ENCODE results near the gene LCMT1.

LCMT1 gene

DNA sequence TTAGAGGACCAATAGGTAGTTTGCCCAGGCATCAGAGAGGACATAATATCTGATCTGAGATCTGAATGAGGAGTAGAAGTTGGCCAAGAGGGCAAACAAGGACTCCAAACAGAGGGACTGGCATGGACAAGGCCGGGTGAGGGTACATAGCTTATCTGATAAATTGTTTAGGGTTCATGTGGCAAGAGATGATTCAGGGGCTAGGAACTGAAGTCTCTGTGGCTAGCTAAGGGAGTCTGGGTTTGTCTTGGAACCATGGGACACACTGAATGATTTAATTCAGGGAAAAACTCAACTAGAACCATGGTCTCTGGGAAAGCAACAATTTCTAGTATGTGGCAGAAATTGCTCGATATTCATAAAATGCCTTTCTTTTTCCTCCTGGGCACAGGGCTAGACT lies 101.1 kb downstream of the LCMT1 start:
- no peak for DNase-seq

DNA sequence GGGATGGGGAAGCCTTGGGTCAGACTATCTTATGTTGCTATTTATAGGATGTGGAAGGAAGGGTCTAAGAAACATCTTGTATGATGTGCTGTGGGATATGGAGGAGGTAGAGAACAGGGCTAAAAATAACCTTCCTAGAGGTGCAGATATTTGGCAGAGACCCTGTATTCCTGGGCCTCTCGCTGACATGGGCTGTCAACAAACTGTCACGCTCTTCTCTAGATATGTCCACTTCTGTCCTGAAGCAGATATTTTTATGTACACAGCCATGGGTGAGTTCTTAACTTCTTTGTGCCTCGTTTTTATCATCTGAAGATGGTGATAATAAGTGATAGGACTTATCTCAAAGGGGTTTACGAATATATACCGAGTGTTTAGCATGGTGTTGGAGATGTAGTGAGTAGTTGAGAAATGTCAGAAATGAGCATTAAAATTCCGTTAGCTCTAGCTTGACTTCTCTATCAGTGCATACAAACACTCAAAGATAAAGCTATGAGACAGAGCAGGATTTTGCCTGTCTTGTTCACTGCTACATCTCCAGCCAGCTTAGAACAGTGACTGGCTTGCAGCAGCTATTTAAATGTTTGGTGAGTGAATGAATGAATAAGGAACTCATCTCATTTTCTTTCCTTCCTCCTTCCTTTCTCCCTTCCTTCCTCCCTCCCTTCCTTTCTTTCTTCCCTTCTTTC lies 102.3 kb downstream of the LCMT1 start:
- DNase-seq = no peak

DNA sequence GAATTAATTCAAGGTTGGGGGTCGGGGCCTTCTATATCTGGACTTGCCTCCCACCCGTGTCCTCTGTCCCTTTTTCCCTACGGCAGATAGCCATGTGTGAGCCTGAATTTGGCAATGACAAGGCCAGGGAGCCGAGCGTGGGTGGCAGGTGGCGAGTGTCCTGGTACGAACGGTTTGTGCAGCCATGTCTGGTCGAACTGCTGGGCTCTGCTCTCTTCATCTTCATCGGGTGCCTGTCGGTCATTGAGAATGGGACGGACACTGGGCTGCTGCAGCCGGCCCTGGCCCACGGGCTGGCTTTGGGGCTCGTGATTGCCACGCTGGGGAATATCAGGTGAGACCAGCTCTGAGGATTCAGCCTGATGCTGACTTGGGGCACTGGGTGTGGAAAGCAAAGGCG lies 105.6 kb downstream of the LCMT1 start:
- no peak for DNase-seq

DNA sequence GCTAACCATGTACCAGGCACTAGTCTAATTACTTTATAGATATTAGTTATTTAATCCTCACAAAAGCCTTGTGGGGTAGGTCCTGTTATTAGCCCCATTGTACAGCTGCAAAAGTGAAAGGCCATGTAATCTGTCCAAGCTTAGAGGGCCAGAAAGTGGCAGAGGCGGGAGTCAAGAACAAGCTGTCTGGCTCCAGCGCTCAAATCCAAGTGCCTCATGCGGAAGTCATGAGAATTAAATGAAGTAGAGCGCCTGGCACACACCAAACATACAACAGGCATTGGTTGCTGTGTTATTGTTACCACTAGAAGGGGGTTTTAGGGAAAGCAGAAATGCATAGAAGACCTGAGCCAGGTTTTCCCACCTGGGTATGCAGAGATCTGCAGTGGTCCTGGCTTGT lies 106.4 kb downstream of the LCMT1 start:
- no peak for DNase-seq

DNA sequence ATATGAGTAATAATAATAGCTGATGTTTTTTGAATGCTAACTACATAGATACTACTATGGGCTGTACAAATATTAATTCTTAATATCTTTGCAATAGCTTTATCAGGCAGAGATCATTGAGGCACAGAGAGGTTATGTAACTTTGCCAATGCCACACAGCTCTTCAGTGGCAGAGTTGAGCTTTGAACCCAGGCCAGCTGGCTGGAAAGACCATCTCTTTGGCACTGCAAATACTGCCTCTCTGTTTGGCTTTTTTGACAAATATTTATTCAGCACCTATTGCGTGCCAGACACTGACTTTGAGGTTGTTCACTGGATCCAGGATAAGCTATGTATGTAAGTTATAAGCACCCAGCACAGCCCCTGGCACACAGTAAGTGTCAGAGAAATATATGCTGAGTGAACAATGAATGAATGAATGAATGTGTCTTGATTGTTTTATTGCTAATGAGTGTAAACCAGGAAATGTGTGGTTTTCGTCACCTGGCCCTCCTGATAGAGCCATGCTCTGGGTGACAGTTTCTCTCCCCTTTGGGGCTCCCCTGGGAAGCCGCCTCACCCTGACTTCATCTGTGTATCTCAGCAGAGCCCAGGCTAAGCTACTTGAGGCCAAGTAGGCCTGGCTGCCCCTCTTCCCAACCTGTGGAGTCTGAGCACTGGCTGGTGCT lies 107.7 kb downstream of the LCMT1 start:
- no peak for DNase-seq

DNA sequence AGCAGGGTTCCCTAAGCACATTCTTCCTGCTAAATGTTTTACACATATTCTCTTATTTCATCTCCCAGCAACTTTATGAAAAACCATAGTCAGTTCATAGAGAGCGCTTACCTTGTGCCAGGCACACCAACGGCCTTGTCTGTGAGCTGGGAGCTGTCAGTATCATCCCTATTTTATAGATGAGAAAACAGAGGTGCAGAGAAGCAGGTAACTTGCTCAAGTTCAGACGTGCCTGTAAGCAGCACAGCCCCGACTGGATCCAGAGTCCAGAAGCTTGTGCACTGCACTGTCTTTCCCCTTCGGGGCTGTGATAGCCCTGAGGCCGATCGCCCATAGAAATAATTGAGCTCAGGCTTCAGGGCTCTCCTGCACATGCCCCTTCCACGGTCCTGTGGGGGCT lies 111.4 kb downstream of the LCMT1 start:
- DNase-seq = no peak

DNA sequence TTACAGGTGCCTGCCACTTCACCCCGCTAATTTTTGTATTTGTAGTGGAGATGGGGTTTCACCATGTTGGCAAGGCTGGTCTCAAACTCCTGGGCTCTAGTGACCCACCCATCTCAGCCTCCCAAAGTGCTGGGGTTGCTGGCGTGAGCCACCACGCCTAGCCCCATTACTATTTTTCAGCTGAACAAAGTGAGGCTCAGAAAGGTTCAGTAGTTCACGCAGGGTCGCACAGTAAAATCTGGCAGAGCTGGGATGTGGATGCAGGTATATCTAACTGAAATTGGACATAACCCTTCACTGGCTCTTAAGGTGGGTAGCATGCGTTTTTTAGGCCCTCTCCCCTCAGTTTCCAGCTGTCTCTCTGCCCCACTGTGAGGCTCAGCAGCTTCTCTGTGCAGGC lies 112.4 kb downstream of the LCMT1 start:
- DNase-seq = no peak

DNA sequence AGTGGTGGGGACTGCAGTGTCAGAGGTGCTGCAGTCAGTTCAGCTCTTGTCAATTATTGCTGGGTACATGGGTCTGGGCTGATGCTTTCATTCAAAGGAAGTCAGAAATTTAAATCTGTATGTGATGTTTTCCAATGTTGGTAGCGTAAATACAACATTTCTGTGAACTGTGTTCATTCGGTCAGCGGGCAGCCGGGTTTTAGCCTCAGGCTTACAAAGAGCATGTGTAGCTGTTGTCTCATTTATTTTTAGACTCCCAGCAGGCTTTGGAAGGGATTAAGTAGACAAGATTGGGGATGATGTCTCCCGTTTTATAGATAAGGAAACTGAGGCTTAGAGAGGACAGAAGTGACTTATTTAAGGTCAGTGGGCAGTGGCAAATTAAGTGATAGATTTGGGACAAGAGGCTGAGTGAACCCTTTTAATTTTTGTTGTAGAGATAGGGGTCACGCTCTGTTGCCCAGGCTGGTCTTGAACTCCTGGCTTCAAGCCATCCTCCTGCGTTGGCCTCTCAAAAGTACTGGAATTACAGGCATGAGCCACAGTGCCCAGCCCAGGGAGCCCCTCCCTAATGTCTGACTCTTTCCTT lies 113.3 kb downstream of the LCMT1 start:
- DNase-seq = no peak
